ENCODE measurements around the gene FCGR2B. TPM values are rescaled to one million over a fixed set of nuclear protein-coding genes. Genes with fewer than 3 reads are reported as not detected.

Gene FCGR2B
- total RNA-seq, 2 experiments from 2014 or later = not detected

- intact Hi-C loops (cut with micrococcal nuclease) = no loop called here
- Mint-ChIP-seq H3K36me3 (ENCODE audit: low read depth) (no peaks in the 10 kb centered on the region), H3K4me1 (ENCODE audit: low read depth) (no peaks in the 10 kb centered on the region), H3K27ac (no peak overlapping the region), H3K4me3 (no peak overlapping the region), H3K27me3 (peaks cover 11% of the 10 kb centered on the region), H3K9me3 (no peaks in the 10 kb centered on the region)
- no peak for DNase-seq
- TF ChIP-seq, protein P1, sequence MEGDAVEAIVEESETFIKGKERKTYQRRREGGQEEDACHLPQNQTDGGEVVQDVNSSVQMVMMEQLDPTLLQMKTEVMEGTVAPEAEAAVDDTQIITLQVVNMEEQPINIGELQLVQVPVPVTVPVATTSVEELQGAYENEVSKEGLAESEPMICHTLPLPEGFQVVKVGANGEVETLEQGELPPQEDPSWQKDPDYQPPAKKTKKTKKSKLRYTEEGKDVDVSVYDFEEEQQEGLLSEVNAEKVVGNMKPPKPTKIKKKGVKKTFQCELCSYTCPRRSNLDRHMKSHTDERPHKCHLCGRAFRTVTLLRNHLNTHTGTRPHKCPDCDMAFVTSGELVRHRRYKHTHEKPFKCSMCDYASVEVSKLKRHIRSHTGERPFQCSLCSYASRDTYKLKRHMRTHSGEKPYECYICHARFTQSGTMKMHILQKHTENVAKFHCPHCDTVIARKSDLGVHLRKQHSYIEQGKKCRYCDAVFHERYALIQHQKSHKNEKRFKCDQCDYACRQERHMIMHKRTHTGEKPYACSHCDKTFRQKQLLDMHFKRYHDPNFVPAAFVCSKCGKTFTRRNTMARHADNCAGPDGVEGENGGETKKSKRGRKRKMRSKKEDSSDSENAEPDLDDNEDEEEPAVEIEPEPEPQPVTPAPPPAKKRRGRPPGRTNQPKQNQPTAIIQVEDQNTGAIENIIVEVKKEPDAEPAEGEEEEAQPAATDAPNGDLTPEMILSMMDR (IDR thresholded peaks at IDR 0.05) = no peak
- CTCF ChIA-PET = interaction anchor here (1.3 kb wide), 1 partner anchor 218 kb away, joined by 3 read pairs; no protein-coding TSS in a partner anchor
- no peak for ATAC-seq
- POLR2A ChIA-PET = no interaction called here
Observed at GRCh38 chr1:161706113-161706481, 43.2 kb downstream of the FCGR2B start.

GRCh38 chr1:161706482-161707347 lies 43.8 kb downstream of the FCGR2B start, which contains the start of gene FCRLA:
TSS of gene FCRLA (plus strand) at chr1:161707229. CDS start at chr1:161707265, 36 bp downstream.
- DNase-seq (no peak), ATAC-seq (peak; percentile 85)
- Mint-ChIP-seq H3K4me3 (no peak within 1 kb of the TSS), H3K27ac (no peak within 1 kb of the TSS), H3K4me1 (ENCODE audit: low read depth) (no peaks in the 10 kb centered on the region), H3K27me3 (peaks cover 11% of the 10 kb centered on the region), H3K36me3 (ENCODE audit: low read depth) (no peaks in the 10 kb centered on the region), H3K9me3 (no peaks in the 10 kb centered on the region)
- POLR2A ChIA-PET = interaction anchor here (1.6 kb wide), 1 partner anchor 25 kb away, joined by 4 read pairs; no protein-coding TSS in a partner anchor
- TF ChIP-seq, protein P1 (IDR thresholded peaks at IDR 0.05) = no peak
- intact Hi-C loops (cut with micrococcal nuclease) = no loop called here
- CTCF ChIA-PET = interaction anchor here (0.9 to 2.0 kb wide), 4 partner anchors 15 to 219 kb away, joined by 3 to 7 read pairs (median 3); no protein-coding TSS in a partner anchor

DNA sequence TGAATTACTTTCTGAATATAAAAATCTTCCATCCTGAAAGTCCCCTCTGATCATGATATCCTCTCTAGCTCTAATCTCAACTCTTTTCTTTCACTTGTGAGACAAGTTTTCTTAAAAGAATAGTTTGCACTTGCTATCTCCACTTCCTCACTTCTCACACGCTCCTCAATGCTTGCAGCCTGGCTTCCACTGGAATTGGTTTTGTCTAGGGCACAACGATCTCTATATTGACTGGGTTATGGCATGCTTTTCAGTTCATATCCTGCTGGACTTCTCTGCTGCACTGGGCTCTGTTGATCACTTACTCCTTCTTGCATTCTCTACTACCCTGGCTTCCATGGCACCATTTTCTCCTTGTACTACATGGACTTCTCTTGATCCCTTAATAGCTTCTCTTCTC lies 44.6 kb downstream of the FCGR2B start:
- intact Hi-C loops (cut with micrococcal nuclease) = no loop called here
- POLR2A ChIA-PET = interaction anchor here (0.6 to 1.6 kb wide), 2 partner anchors 24 to 44 kb away, joined by 3 to 4 read pairs; no protein-coding TSS in a partner anchor
- CTCF ChIA-PET = interaction anchor here (0.8 to 2.0 kb wide), 4 partner anchors 16 to 222 kb away, joined by 3 to 7 read pairs (median 3); no protein-coding TSS in a partner anchor
- ATAC-seq (no peak), DNase-seq (no peak)
- Mint-ChIP-seq H3K4me1 (ENCODE audit: low read depth) (no peaks in the 10 kb centered on the region), H3K27ac (no peak overlapping the region), H3K9me3 (no peaks in the 10 kb centered on the region), H3K27me3 (peaks cover 11% of the 10 kb centered on the region), H3K4me3 (no peak overlapping the region), H3K36me3 (ENCODE audit: low read depth) (no peaks in the 10 kb centered on the region)
- TF ChIP-seq, protein P1 (IDR thresholded peaks at IDR 0.05) = no peak

DNA sequence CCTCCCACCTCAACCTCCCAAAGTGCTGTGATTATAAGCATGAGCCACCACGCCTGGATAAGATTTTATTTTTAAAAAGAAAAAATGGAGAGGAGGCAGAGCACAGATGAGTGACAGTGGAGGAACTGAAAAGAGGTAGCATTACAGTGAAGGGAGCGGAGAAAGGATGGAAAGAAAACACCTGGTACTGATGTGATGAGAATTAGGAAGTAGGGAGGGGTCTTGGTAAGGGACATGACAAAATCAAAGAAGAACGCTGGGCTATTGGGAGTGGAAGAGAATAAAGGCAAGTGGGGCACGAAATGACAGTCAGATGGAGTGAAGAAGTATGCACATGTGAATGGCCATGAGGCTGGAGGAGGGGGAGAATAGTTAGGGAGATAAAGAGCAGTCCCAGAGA lies 46.4 kb downstream of the FCGR2B start:
- intact Hi-C loops (cut with micrococcal nuclease) = no loop called here
- H3K4me3 Mint-ChIP-seq = no peak overlapping the region
- TF ChIP-seq, protein P1 (IDR thresholded peaks at IDR 0.05) = no peak
- no peak overlapping the region for H3K27ac Mint-ChIP-seq
- peaks cover 8% of the 10 kb centered on the region for H3K27me3 Mint-ChIP-seq
- no peak for ATAC-seq
- no peak for DNase-seq
- ChIA-PET CTCF (no interaction called here), POLR2A (no interaction called here)
- H3K36me3 Mint-ChIP-seq (ENCODE audit: low read depth) = no peaks in the 10 kb centered on the region
- H3K4me1 Mint-ChIP-seq (ENCODE audit: low read depth) = no peaks in the 10 kb centered on the region
- no peaks in the 10 kb centered on the region for H3K9me3 Mint-ChIP-seq

GRCh38 chr1:161710560-161710959 lies 47.6 kb downstream of the FCGR2B start:
- Mint-ChIP-seq H3K27ac (no peak overlapping the region), H3K27me3 (peaks cover 11% of the 10 kb centered on the region), H3K4me3 (no peak overlapping the region), H3K9me3 (no peaks in the 10 kb centered on the region), H3K4me1 (ENCODE audit: low read depth) (no peaks in the 10 kb centered on the region), H3K36me3 (ENCODE audit: low read depth) (no peaks in the 10 kb centered on the region)
- ChIA-PET CTCF (no interaction called here), POLR2A (interaction anchor here (1.3 kb wide), 1 partner anchor 18 kb away, joined by 3 read pairs; no protein-coding TSS in a partner anchor)
- no peak for ATAC-seq
- intact Hi-C loops (cut with micrococcal nuclease) = no loop called here
- TF ChIP-seq, protein P1 (IDR thresholded peaks at IDR 0.05) = no peak
- no peak for DNase-seq
